ENCODE results near the gene WDFY4. TPM values are rescaled to one million over a fixed set of nuclear protein-coding genes. Genes with fewer than 3 reads are reported as not detected.

The WDFY4 gene
- polyA plus RNA-seq, 1 of the 3 experiments (the other 2 are of a cell fraction) = not detected

DNA sequence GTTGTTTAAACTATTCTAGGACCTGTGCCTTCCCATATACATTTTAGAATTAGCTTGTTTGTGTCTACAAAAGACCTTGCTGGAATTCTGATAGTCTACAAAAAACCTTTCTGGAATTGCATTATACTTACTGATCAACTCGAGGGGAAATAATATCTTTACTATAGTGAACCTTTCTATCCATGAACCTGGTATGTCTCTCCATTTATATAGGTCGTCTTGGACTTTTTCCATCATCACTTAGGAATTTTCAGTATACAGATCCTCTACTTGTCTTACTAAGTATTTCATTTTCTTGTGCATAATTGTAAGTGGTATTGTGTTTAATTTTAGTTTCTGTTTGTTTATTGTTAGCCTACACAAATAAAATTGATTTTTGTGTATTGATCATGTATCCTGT, 101.1 kb downstream of the WDFY4 start:
- Histone ChIP-seq H3F3A (replicated peaks; ENCODE audit: insufficient read depth) (no peaks in the 10 kb centered on the region), H3K9ac (no peak overlapping the region), H4K20me1 (ENCODE audit: insufficient read depth) (no peaks in the 10 kb centered on the region), H3K4me3 (ENCODE audit: low read depth in 2 of 2, low read length in 1 of 2) (no peak overlapping the region), H3K9me3 (peaks cover 9% of the 10 kb centered on the region), H3K36me3 (replicated peaks in 1 of 2; ENCODE audit: control insufficient read depth in 1 of 2, insufficient read depth in 2 of 2, low read length in 1 of 2) (no peaks in the 10 kb centered on the region), H3K4me1 (ENCODE audit: control insufficient read depth in 1 of 2, insufficient read depth in 2 of 2, low read depth in 1 of 2, low read length in 1 of 2) (no peaks in the 10 kb centered on the region; a peak in 1 of 4 replicates), H3K4me2 (no peak overlapping the region), H3K9me2 (no peaks in the 10 kb centered on the region), H3K27ac (ENCODE audit: low read depth in 2 of 2, low read length in 1 of 2) (no peak overlapping the region), H3K79me2 (ENCODE audit: insufficient read depth) (no peaks in the 10 kb centered on the region), H3K27me3 (ENCODE audit: insufficient read depth) (no peaks in the 10 kb centered on the region), H2AFZ (ENCODE audit: low read depth) (no peak overlapping the region)
- ChIA-PET CTCF (no interaction called here), POLR2A (no interaction called here)
- WGBS (ENCODE audit: low lambda C conversion rate) = 3% methylated on average over 2 of the region's 2 CpGs
- TF ChIP-seq, protein P1, sequence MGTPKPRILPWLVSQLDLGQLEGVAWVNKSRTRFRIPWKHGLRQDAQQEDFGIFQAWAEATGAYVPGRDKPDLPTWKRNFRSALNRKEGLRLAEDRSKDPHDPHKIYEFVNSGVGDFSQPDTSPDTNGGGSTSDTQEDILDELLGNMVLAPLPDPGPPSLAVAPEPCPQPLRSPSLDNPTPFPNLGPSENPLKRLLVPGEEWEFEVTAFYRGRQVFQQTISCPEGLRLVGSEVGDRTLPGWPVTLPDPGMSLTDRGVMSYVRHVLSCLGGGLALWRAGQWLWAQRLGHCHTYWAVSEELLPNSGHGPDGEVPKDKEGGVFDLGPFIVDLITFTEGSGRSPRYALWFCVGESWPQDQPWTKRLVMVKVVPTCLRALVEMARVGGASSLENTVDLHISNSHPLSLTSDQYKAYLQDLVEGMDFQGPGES (IDR thresholded peaks at IDR 0.05; ENCODE audit: low read depth, low read length) = no peak
- DNase-seq = no peak

GRCh38 chr10:48786606-48787282, 102.1 kb downstream of the WDFY4 start:
- POLR2A ChIA-PET = no interaction called here

DNA sequence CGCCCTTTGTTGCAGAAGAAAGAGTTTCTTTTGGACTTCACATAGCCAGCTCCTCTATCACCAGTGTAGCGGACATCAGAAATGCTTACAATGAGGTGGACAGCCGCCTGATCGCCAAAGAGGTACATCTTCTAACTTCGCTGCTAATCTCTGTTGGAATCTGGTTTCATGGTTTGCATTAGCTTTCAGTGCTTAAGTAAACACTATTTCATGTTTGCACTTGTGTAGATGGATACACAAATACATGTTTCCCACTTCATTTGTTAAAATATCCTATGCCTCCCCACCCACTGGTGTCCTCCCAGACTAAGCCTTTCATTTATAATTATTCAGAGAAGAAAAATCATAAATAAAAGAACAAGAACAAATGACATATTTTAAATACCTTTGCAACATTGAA, 103.9 kb downstream of the WDFY4 start:
- Histone ChIP-seq H3K9me2 (no peaks in the 10 kb centered on the region), H2AFZ (ENCODE audit: low read depth) (no peak overlapping the region), H3K27me3 (ENCODE audit: insufficient read depth) (no peaks in the 10 kb centered on the region), H3K79me2 (ENCODE audit: insufficient read depth) (no peaks in the 10 kb centered on the region), H4K20me1 (ENCODE audit: insufficient read depth) (no peaks in the 10 kb centered on the region), H3K9ac (no peak overlapping the region), H3F3A (replicated peaks; ENCODE audit: insufficient read depth) (no peaks in the 10 kb centered on the region), H3K4me3 (ENCODE audit: low read depth in 2 of 2, low read length in 1 of 2) (no peak overlapping the region), H3K36me3 (replicated peaks in 1 of 2; ENCODE audit: control insufficient read depth in 1 of 2, insufficient read depth in 2 of 2, low read length in 1 of 2) (no peaks in the 10 kb centered on the region), H3K4me2 (no peak overlapping the region), H3K9me3 (peaks cover 9% of the 10 kb centered on the region), H3K27ac (ENCODE audit: low read depth in 2 of 2, low read length in 1 of 2) (no peak overlapping the region), H3K4me1 (ENCODE audit: control insufficient read depth in 1 of 2, insufficient read depth in 2 of 2, low read depth in 1 of 2, low read length in 1 of 2) (no peaks in the 10 kb centered on the region; a peak in 1 of 4 replicates)
- 33% methylated on average over 5 of the region's 5 CpGs for WGBS (ENCODE audit: low lambda C conversion rate)
- no peak for DNase-seq
- CTCF ChIA-PET = no interaction called here
- POLR2A ChIA-PET = no interaction called here
- no peak for TF ChIP-seq TAF1 (IDR thresholded peaks at IDR 0.05; ENCODE audit: borderline replicate concordance, low read depth, low read length)
- no peak for TF ChIP-seq SIN3A (IDR thresholded peaks at IDR 0.05; ENCODE audit: borderline replicate concordance, low read depth, low read length)
- no peak for TF ChIP-seq RCOR1 (IDR thresholded peaks at IDR 0.05; ENCODE audit: low read length)
- TF ChIP-seq PBX3 (IDR thresholded peaks at IDR 0.05) = no peak
- TF ChIP-seq RXRA (IDR thresholded peaks at IDR 0.05; ENCODE audit: borderline replicate concordance, low read depth) = no peak
- no peak for TF ChIP-seq EZH2phosphoT487 (IDR thresholded peaks at IDR 0.05; ENCODE audit: borderline replicate concordance, low read depth)
- TF ChIP-seq ELF1 (IDR thresholded peaks at IDR 0.05) = no peak
- no peak for TF ChIP-seq ZBTB33 (IDR thresholded peaks at IDR 0.05; ENCODE audit: borderline replicate concordance, low read depth)

More at GRCh38 chr10:48786606-48787282, 102.1 kb downstream of the WDFY4 start:
- Histone ChIP-seq H3K79me2 (ENCODE audit: insufficient read depth) (no peaks in the 10 kb centered on the region), H3K36me3 (replicated peaks in 1 of 2; ENCODE audit: control insufficient read depth in 1 of 2, insufficient read depth in 2 of 2, low read length in 1 of 2) (no peaks in the 10 kb centered on the region), H2AFZ (ENCODE audit: low read depth) (no peak overlapping the region), H3K27me3 (ENCODE audit: insufficient read depth) (no peaks in the 10 kb centered on the region), H3K9me3 (peaks cover 9% of the 10 kb centered on the region), H3K4me3 (ENCODE audit: low read depth in 2 of 2, low read length in 1 of 2) (no peak overlapping the region), H3K9ac (no peak overlapping the region), H3K4me2 (no peak overlapping the region), H3F3A (replicated peaks; ENCODE audit: insufficient read depth) (no peaks in the 10 kb centered on the region), H3K9me2 (no peaks in the 10 kb centered on the region), H4K20me1 (ENCODE audit: insufficient read depth) (no peaks in the 10 kb centered on the region), H3K27ac (ENCODE audit: low read depth in 2 of 2, low read length in 1 of 2) (no peak overlapping the region), H3K4me1 (ENCODE audit: control insufficient read depth in 1 of 2, insufficient read depth in 2 of 2, low read depth in 1 of 2, low read length in 1 of 2) (no peaks in the 10 kb centered on the region; a peak in 1 of 4 replicates)
- TF ChIP-seq SIN3A (IDR thresholded peaks at IDR 0.05; ENCODE audit: borderline replicate concordance, low read depth, low read length) = no peak
- no peak for TF ChIP-seq EZH2phosphoT487 (IDR thresholded peaks at IDR 0.05; ENCODE audit: borderline replicate concordance, low read depth)
- TF ChIP-seq PBX3 (IDR thresholded peaks at IDR 0.05) = no peak
- TF ChIP-seq SMC3 (IDR thresholded peaks at IDR 0.05; ENCODE audit: low read depth, low read length) = no peak
- no peak for TF ChIP-seq NFIC (IDR thresholded peaks at IDR 0.05; ENCODE audit: borderline replicate concordance)
- TF ChIP-seq POLR2AphosphoS5 (IDR thresholded peaks at IDR 0.05; ENCODE audit: low read depth, low read length) = no peak
- no peak for TF ChIP-seq RAD21 (IDR thresholded peaks at IDR 0.05; ENCODE audit: low read length)
- no peak for TF ChIP-seq RXRA (IDR thresholded peaks at IDR 0.05; ENCODE audit: borderline replicate concordance, low read depth)
- TF ChIP-seq RCOR1 (IDR thresholded peaks at IDR 0.05; ENCODE audit: low read length) = no peak
- TF ChIP-seq FOXM1 (IDR thresholded peaks at IDR 0.05; ENCODE audit: low read depth) = no peak
- no peak for TF ChIP-seq CHD2 (IDR thresholded peaks at IDR 0.05; ENCODE audit: low read length, partially characterized antibody)
- CTCF ChIA-PET = no interaction called here
- WGBS (ENCODE audit: low lambda C conversion rate) = 28% methylated on average over 4 of the region's 4 CpGs
- no peak for DNase-seq
